Measurements from ENCODE around the gene ERI2. TPM values are rescaled to one million over a fixed set of nuclear protein-coding genes. Genes with fewer than 3 reads are reported as not detected.

ERI2 gene
- total and polyA plus RNA-seq, 11 donors, result 5.7 to 15.2 (median 10.1) TPM

GRCh38 chr16:20750558-20750957, 55.7 kb downstream of the ERI2 start:
- no peak for TF ChIP-seq CTCF (IDR thresholded peaks at IDR 0.05)
- no peak for TF ChIP-seq POLR2A (IDR thresholded peaks at IDR 0.05)
- DNase-seq, result no peak
- Histone ChIP-seq H3K4me3 (no peak overlapping the region), H3K27me3 (no peaks in the 10 kb centered on the region), H3K9me3 (peaks cover 0 to 15% (median 2%) of the 10 kb centered on the region in 12 donors), H3K4me1 (peaks cover 0 to 6% (median 0%) of the 10 kb centered on the region in 12 donors), H3K27ac (no peak overlapping the region), H3K36me3 (no peaks in the 10 kb centered on the region)
- intact Hi-C loops (cut with DNase I), result no loop called here
- 78 to 100% (median 87%) methylated on average over 1 of the region's 1 CpG for WGBS, 4 donors
- no peak for ATAC-seq

- ATAC-seq (no peak), DNase-seq (no peak)
- H3K27ac ChIP-seq, result no peak overlapping the region
- peaks cover 0 to 15% (median 2%) of the 10 kb centered on the region in 12 donors for H3K9me3 ChIP-seq
- TF ChIP-seq CTCF (IDR thresholded peaks at IDR 0.05), result no peak
- no peak for TF ChIP-seq POLR2A (IDR thresholded peaks at IDR 0.05)
- intact Hi-C loops (cut with DNase I), result no loop called here
- WGBS, 4 donors, result 92 to 100% (median 96%) methylated on average over 1 of the region's 1 CpG
- H3K27me3 ChIP-seq, result no peaks in the 10 kb centered on the region
- H3K36me3 ChIP-seq, result no peaks in the 10 kb centered on the region
- no peak overlapping the region for H3K4me3 ChIP-seq
- H3K4me1 ChIP-seq, result peaks cover 0 to 15% (median 0%) of the 10 kb centered on the region in 12 donors
These were observed 56.8 kb downstream of the ERI2 start for GRCh38 chr16:20749474-20749873.

- intact Hi-C loops (cut with DNase I), result no loop called here
- DNase-seq (no peak), ATAC-seq (no peak)
- Histone ChIP-seq H3K4me3 (no peak overlapping the region), H3K27me3 (no peaks in the 10 kb centered on the region), H3K27ac (peak overlapping the region in 1 of 12 donors; percentile 58), H3K9me3 (peaks cover 0 to 15% (median 2%) of the 10 kb centered on the region in 12 donors), H3K4me1 (peaks cover 0 to 17% (median 0%) of the 10 kb centered on the region in 12 donors), H3K36me3 (no peaks in the 10 kb centered on the region)
- TF ChIP-seq CTCF (IDR thresholded peaks at IDR 0.05), result no peak
- WGBS, 4 donors, result 76 to 79% (median 78%) methylated on average over 4 of the region's 4 CpGs
These were observed 59.0 kb downstream of the ERI2 start for GRCh38 chr16:20747030-20747816.

- intact Hi-C loops (cut with DNase I), result no loop called here
- Histone ChIP-seq H3K27ac (peak overlapping the region in 1 of 12 donors; percentile 58), H3K27me3 (no peaks in the 10 kb centered on the region), H3K36me3 (no peaks in the 10 kb centered on the region), H3K4me1 (peaks cover 0 to 21% (median 0%) of the 10 kb centered on the region in 12 donors), H3K4me3 (no peak overlapping the region), H3K9me3 (peaks cover 0 to 15% (median 2%) of the 10 kb centered on the region in 12 donors)
- WGBS, 4 donors, result 94 to 98% (median 97%) methylated on average over 3 of the region's 3 CpGs
- no peak for DNase-seq
- ATAC-seq, result no peak
- TF ChIP-seq POLR2A (IDR thresholded peaks at IDR 0.05) (no peak), CTCF (IDR thresholded peaks at IDR 0.05) (no peak)
These were observed 59.8 kb downstream of the ERI2 start for GRCh38 chr16:20746461-20746860.

Other genes with a start within 250 kb of the ERI2 start
- under 1 TPM in 1 of 9 donors, not detected in 8; 0.14 TPM for gene ACSM2B, start 230.1 kb downstream of the ERI2 start, total RNA-seq
- gene ACSM2B, start 230.1 kb downstream of the ERI2 start, polyA plus RNA-seq, result under 1 TPM in 1 of 2 donors, not detected in 1; 0.06 TPM
- under 1 TPM in 3 of 9 donors, not detected in 6; 0.14 to 0.43 (median 0.18) TPM for gene ACSM1, start 108.8 kb downstream of the ERI2 start, total RNA-seq
- gene ACSM1, start 108.8 kb downstream of the ERI2 start, polyA plus RNA-seq, result under 1 TPM; 0.06 to 0.11 TPM
- gene THUMPD1, start 64.7 kb downstream of the ERI2 start, total RNA-seq, result 10 to 100 TPM; 15.8 to 35.5 (median 20.0) TPM
- 10 to 100 TPM in 1 of 2 donors, 1 to 10 TPM in 1; 9.8 to 16.2 TPM for gene THUMPD1, start 64.7 kb downstream of the ERI2 start, polyA plus RNA-seq
- 10 to 100 TPM in 1 of 9 donors, 1 to 10 TPM in 8; 2.0 to 22.5 (median 5.0) TPM for gene ACSM3, start 42.5 kb downstream of the ERI2 start, total RNA-seq
- gene ACSM3, start 42.5 kb downstream of the ERI2 start, polyA plus RNA-seq, result 10 to 100 TPM in 1 of 2 donors, 1 to 10 TPM in 1; 3.1 to 13.3 TPM
- gene REXO5, start 55 bp upstream of the ERI2 start, total RNA-seq, result 1 to 10 TPM; 2.8 to 7.5 (median 4.8) TPM
- gene REXO5, start 55 bp upstream of the ERI2 start, polyA plus RNA-seq, result 1 to 10 TPM; 1.6 to 3.2 TPM
- 10 to 100 TPM in 7 of 9 donors, 1 to 10 TPM in 2; 8.3 to 21.4 (median 11.0) TPM for gene DCUN1D3, start 93.9 kb upstream of the ERI2 start, total RNA-seq
- 10 to 100 TPM in 1 of 2 donors, 1 to 10 TPM in 1; 2.6 to 13.4 TPM for gene DCUN1D3, start 93.9 kb upstream of the ERI2 start, polyA plus RNA-seq
- 100 to 1,000 TPM in 2 of 9 donors, 10 to 100 TPM in 7; 40.2 to 124 (median 54.6) TPM for gene LYRM1, start 94.3 kb upstream of the ERI2 start, total RNA-seq
- gene LYRM1, start 94.3 kb upstream of the ERI2 start, polyA plus RNA-seq, result 10 to 100 TPM; 65.5 to 73.0 TPM

All from heart left ventricle (tissue), 16 donors.